HG03103 (cell line): ENCODE measurements around the gene ARL6IP5.

Experiments
- ATAC-seq: cut with Tn5 transposase; IDR thresholded peaks from one replicate; pipeline ENCODE4 v1.9.1; 2021; ENCODE audit warnings: low read depth; ENCODE audit not compliant: unreplicated experiment

ARL6IP5 gene

DNA sequence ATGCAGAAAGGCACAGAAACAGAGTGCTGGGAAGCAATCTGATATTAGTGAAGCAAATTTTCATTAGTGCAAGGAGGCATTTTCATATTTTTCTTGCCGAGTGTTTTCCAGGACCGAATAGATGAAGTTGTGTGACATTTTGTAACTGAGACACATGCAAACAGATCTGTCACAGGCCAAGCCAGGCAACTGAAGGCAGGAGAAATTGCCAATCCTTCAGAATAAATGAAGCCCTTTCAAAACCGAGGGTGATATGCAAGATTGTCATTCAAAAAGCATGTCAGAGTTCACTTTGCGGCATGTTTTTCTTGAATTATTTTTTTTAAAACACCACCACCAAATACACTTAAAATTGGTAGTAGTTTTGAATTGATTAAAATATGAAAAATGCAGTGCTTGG is 31.4 kb downstream of the ARL6IP5 start:
- no peak for ATAC-seq

GRCh38 chr3:69116897-69117296 is 32.2 kb downstream of the ARL6IP5 start:
- no peak for ATAC-seq

DNA sequence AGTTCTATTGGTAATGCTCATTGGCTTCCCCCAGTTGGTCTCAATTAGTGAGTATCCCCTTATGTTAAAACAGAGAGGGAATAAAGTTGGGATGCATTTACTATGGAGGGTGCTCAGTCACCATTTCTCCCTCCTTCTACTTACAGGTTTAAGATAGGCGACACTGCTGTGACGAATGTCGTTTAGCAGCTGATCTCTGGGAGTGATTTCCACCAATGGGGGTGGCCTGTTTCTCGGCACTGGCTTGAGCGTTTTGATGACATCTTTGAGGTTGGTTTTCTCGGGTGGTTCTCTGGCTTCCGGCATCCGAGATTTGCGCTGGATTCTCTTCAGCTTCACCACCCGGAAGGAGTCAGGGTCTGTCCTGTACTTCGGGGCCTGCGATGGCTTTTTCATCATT is 33.8 kb downstream of the ARL6IP5 start:
- ATAC-seq, result no peak

DNA sequence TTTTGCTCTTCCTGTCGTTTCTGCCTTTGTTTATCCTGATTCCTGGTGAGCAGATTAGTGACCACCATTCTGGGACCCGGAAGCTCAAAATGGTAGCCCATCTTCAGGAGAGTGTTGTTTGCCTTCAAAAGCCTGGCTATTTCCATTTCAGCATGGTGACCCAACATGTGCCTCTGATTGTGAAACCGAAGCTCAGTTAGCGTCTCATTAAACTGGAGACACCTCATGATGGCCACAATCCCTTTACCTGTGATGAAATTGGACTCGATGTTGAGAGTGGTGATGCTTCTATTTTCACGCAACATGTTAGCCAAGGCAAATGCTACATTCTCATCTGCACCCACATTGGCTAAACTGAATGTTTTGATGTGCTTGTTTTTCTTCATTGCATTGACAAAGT is 34.4 kb downstream of the ARL6IP5 start:
- no peak for ATAC-seq

GRCh38 chr3:69119681-69120080 is 34.9 kb downstream of the ARL6IP5 start:
- ATAC-seq, result no peak

DNA sequence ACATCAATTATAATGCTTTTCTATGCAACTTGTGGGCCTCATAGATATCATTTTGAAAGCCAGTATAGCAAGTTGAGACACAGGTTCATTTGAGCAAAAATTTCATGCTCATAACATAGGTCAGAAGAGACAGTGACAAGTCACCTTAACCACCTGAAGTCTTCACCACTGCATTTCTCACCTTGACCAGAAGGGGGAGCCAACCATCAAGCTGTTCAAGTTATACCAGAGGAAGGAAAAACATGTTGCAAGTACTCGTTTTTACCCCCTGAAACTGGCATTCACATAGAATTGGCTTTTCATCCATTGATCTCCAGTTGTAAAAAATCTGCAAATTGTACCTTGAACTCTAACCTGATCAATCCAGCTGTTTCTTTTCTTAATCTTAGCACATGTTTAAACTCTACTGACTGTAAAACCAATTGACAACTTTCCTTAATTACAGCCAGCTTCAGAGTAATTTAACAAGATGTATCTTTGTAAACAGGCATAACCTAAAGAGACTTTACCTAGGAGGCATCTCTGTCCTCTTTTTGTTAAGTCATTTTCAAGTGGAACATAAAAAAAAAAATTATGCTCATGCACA is 36.2 kb downstream of the ARL6IP5 start:
- ATAC-seq, result peak; percentile 92

DNA sequence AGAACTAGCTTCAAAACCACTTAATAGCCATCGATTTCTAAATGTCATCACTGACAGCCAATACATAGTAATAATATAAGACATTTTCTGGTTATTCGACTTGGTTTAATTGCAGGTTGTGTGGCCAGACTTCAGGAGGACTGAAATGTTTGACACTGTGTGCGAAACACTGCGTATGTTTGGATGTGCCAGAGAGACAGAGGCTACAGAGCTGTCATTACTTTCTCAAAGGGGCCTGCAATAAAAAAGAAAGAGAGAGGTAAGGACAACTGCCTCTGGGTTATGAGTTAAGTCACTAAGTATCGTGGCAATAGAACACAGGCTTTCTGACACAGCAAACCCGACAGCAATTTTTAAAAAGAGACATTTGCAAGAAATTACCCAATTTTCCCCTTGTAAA is 36.8 kb downstream of the ARL6IP5 start:
- ATAC-seq, result no peak

GRCh38 chr3:69121950-69122349 is 37.2 kb downstream of the ARL6IP5 start:
- ATAC-seq, result no peak

GRCh38 chr3:69122403-69122802 is 37.7 kb downstream of the ARL6IP5 start, which contains the start of gene LMOD3:
LMOD3 (minus strand) TSS chr3:69122595; CDS start chr3:69122386, 209 bp downstream.
- no peak for ATAC-seq

DNA sequence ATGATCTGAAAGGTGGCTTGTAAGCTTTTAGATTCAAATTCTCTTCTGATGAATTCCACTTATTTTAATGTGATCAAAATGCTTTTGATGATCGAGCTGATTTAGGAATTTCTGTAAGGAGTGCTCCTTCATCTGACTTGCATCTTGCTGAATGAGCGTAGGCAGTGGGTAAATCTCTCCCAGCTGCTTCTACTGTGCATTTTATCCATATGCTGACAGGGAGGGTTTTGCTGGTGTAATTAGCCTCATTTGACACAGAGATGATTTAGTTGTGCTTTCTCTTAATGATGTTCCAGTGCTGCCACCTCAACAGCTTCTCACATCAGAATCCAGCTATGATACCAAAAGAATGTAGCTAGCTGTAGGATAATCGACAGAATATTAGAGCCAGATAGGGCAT is 41.5 kb downstream of the ARL6IP5 start:
- no peak for ATAC-seq

DNA sequence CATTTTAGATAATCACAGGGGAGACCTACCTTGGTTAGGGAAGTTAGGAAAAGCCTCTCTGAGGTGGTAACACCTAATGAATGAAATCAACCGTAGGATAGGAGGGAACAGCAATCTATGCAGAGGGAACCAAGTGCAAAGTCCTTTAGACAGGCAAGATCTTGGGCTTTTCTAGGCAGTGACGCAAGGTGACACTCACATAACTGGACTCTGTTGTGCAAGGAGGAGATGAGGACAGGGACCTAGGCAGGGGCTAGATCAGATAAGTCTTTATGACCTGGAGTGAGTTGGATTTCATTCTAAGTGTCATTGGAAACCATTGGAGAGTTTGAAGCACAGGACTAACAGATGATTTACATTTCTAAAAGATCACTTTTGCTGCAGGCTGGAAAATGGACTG is 42.3 kb downstream of the ARL6IP5 start:
- ATAC-seq, result no peak

- ATAC-seq, result no peak
Observed at GRCh38 chr3:69128509-69128908, 43.8 kb downstream of the ARL6IP5 start.

GRCh38 chr3:69129531-69129930 is 44.8 kb downstream of the ARL6IP5 start:
- ATAC-seq, result no peak

GRCh38 chr3:69130689-69131088 is 46.0 kb downstream of the ARL6IP5 start:
- peak; percentile 96 for ATAC-seq

GRCh38 chr3:69137005-69137404 is 52.3 kb downstream of the ARL6IP5 start:
- ATAC-seq, result no peak

GRCh38 chr3:69137412-69137811 is 52.7 kb downstream of the ARL6IP5 start:
- ATAC-seq, result no peak

DNA sequence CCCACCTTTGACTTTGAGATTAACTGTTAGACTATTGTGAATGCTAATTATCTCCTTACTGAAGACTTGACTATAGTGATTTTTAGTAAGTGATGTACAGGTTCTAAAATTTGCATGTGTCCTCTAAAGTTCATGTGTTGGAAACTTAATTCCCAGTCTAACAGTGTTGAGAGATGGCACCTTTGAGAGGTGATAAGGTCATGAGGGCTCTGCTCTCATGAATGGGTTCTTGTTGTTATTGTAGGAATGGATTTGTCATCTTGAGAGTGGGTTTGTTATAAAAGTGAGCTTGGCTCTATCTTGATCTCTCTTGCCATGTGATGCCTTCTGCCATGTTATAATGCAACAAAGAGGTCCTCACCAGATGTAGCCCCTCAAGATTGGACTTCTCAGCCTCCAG is 56.6 kb downstream of the ARL6IP5 start:
- ATAC-seq, result no peak

GRCh38 chr3:69142090-69142489 is 57.4 kb downstream of the ARL6IP5 start:
- ATAC-seq, result no peak

- ATAC-seq, result no peak
Observed at GRCh38 chr3:69142797-69143454, 58.2 kb downstream of the ARL6IP5 start.

- ATAC-seq, result no peak
Observed at GRCh38 chr3:69143612-69144011, 58.9 kb downstream of the ARL6IP5 start.

DNA sequence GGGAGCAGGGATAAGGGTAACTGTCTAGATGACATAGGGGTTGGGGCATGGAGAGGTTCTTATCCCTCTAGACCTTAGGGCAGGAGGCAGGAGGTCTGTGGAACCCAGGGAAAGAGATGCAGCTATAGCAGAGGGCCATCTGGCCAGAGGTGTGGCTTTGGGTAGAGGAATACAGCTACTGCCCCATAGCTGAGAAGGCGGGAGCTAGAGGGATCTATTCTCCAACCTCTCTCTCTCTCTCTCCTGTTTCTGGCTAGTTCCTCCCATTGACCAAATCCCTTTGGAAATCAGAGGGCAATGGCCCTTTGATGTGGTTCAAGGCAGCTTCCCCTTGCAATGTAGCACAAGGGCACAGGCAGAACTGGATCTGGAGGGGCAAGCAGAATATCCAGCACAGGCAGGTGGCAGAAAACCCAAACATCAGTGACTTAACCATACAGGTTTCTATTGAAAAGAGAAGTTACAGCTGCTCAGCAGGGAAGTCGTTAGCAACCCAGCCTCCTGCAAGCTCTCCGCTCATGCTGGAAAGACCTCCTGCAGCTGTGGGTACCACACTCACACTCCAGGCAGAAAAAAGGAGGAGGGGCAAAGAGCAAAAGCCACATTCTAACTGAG is 60.0 kb downstream of the ARL6IP5 start:
- ATAC-seq, result no peak

DNA sequence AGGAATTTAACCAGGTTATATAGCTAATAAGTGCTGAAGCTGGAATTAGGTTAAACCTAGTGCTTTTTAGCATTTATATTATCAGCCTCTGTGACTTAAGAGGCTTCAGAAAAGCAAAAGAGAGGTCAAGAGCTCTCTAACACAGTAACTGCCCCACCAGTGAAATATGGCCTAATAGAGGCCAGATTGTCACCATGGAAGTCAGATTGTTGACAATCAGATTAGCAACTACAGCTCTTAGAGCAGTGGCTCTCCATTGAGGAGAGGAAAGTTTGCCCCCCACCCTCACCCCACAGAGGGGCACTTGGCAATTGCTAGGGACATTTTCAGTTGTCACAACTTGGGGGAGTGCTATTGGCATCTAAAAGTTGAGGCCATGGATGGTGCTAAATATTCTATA is 61.0 kb downstream of the ARL6IP5 start:
- ATAC-seq, result no peak
